Measurements from ENCODE around the gene TLCD2. TPM values are rescaled to one million over a fixed set of nuclear protein-coding genes. Genes with fewer than 3 reads are reported as not detected.
A peak's percentile ranks its signal among the peaks of the same experiment; 100 is the strongest.

TLCD2 gene, protein sequence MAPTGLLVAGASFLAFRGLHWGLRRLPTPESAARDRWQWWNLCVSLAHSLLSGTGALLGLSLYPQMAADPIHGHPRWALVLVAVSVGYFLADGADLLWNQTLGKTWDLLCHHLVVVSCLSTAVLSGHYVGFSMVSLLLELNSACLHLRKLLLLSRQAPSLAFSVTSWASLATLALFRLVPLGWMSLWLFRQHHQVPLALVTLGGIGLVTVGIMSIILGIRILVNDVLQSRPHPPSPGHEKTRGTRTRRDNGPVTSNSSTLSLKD
- 2.1 and 4.2 TPM in 2 replicates for total RNA-seq (2021)
- Bru-seq, nascent RNA, result percentile 44 among the genes with signal in this experiment
- BruChase-seq, experiment 1, labeled RNA remaining after a 2-hour chase, result percentile 52 among the genes with signal in this experiment
- BruChase-seq, experiment 2, labeled RNA remaining after a 6-hour chase, result percentile 66 among the genes with signal in this experiment
- long read RNA-seq, full-length matches to known transcripts, result 1 of 1 reads
- long read RNA-seq, partial matches to known transcripts, result 0 of 1 reads
- long read RNA-seq, other reads (novel, unspliced or antisense), result 0 of 1 reads

GRCh38 chr17:1709971-1710806, at the start of gene TLCD2:
TLCD2 (minus strand) TSS chr17:1710377; CDS start chr17:1710242, 135 bp downstream.
- ChIA-PET POLR2A (ENCODE audit: low non-redundant PET) (no interaction called here), CTCF (no interaction called here)
- BruUV-seq (replicated peaks), result no TSS peak
- Histone ChIP-seq H3K27ac (ENCODE audit: low read depth, low read length, poor library complexity, severe bottlenecking) (peak within 1 kb of the TSS; percentile 87), H3K4me3 (ENCODE audit: low read depth, low read length, poor library complexity, severe bottlenecking) (peak within 1 kb of the TSS; percentile 79), H3K36me3 (ENCODE audit: insufficient read depth, low read length, poor library complexity, severe bottlenecking) (peaks cover 6% of the 10 kb centered on the region), H3K27me3 (replicated peaks; ENCODE audit: insufficient read depth, low read depth, low read length, poor library complexity) (no peaks in the 10 kb centered on the region), H3K4me1 (ENCODE audit: insufficient read depth, low read length, poor library complexity, severe bottlenecking) (peaks cover 27% of the 10 kb centered on the region), H3K9me3 (ENCODE audit: low read depth, low read length, poor library complexity, severe bottlenecking) (no peaks in the 10 kb centered on the region)
- intact Hi-C loops (cut with micrococcal nuclease; ENCODE audit: unreplicated experiment), result loop anchor here (10.0 kb wide), 1 partner anchor 155 kb away; no protein-coding TSS in a partner anchor
- no peak for TF ChIP-seq EZH2 (IDR thresholded peaks at IDR 0.05; ENCODE audit: borderline replicate concordance, low read depth, low read length, poor library complexity, severe bottlenecking)
- TF ChIP-seq, protein P1, sequence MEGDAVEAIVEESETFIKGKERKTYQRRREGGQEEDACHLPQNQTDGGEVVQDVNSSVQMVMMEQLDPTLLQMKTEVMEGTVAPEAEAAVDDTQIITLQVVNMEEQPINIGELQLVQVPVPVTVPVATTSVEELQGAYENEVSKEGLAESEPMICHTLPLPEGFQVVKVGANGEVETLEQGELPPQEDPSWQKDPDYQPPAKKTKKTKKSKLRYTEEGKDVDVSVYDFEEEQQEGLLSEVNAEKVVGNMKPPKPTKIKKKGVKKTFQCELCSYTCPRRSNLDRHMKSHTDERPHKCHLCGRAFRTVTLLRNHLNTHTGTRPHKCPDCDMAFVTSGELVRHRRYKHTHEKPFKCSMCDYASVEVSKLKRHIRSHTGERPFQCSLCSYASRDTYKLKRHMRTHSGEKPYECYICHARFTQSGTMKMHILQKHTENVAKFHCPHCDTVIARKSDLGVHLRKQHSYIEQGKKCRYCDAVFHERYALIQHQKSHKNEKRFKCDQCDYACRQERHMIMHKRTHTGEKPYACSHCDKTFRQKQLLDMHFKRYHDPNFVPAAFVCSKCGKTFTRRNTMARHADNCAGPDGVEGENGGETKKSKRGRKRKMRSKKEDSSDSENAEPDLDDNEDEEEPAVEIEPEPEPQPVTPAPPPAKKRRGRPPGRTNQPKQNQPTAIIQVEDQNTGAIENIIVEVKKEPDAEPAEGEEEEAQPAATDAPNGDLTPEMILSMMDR (conservative IDR thresholded peaks at IDR 0.05; ENCODE audit: low read depth, low read length), result no peak
- peak; percentile 72 for DNase-seq (ENCODE audit: low spot score)

DNA sequence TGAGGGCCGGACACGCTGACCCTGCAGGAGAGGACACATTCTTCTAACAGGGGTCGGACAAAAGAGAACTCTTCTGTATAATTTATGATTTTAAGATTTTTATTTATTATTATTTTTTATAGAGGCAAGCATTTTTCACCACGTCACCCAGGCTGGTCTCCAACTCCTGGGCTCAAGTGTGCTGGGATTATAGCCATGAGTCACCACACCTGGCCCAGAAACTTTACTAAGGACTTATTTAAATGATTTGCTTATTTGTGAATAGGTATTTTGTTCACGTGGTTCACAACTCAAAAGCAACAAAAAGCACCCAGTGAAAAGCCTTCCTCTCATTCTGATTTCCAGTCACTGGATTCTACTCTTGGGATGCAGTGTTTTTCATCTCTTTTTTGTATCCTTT, 49.4 kb upstream of the TLCD2 start:
- Histone ChIP-seq H3K4me3 (ENCODE audit: low read depth, low read length, poor library complexity, severe bottlenecking) (no peak overlapping the region), H3K27ac (ENCODE audit: low read depth, low read length, poor library complexity, severe bottlenecking) (no peak overlapping the region), H3K27me3 (replicated peaks; ENCODE audit: insufficient read depth, low read depth, low read length, poor library complexity) (no peaks in the 10 kb centered on the region), H3K9me3 (ENCODE audit: low read depth, low read length, poor library complexity, severe bottlenecking) (no peaks in the 10 kb centered on the region), H3K36me3 (ENCODE audit: insufficient read depth, low read length, poor library complexity, severe bottlenecking) (no peaks in the 10 kb centered on the region), H3K4me1 (ENCODE audit: insufficient read depth, low read length, poor library complexity, severe bottlenecking) (peaks cover 26% of the 10 kb centered on the region)
- intact Hi-C loops (cut with micrococcal nuclease; ENCODE audit: unreplicated experiment), result no loop called here
- DNase-seq (ENCODE audit: low spot score), result no peak
- ChIA-PET POLR2A (ENCODE audit: low non-redundant PET) (no interaction called here), CTCF (no interaction called here)
- no peak for TF ChIP-seq EZH2 (IDR thresholded peaks at IDR 0.05; ENCODE audit: borderline replicate concordance, low read depth, low read length, poor library complexity, severe bottlenecking)
- TF ChIP-seq, protein P1 (conservative IDR thresholded peaks at IDR 0.05; ENCODE audit: low read depth, low read length), result no peak
- BruUV-seq (replicated peaks), result no TSS peak

DNA sequence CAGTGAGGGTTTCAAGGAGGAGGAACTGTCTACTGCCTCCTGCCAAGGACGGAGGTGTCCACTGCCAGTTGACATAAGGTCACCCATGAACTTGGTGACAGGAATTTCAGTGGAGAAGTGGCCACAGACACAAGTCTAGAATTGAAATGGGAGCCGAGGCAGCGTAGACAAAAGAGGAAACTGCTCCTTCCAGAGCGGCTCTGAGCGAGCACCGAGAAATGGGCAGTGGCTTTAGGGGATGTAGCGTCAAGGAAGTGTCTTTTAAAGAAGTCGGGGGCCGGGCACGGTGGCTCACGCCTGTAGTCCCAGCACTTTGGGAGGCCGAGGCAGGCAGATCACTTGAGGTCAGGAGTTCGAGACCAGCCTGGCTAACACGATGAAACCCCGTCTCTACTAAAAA, 48.6 kb upstream of the TLCD2 start:
- CTCF ChIA-PET, result no interaction called here
- H3K4me1 ChIP-seq (ENCODE audit: insufficient read depth, low read length, poor library complexity, severe bottlenecking), result peaks cover 20% of the 10 kb centered on the region
- POLR2A ChIA-PET (ENCODE audit: low non-redundant PET), result no interaction called here
- no peaks in the 10 kb centered on the region for H3K27me3 ChIP-seq (replicated peaks; ENCODE audit: insufficient read depth, low read depth, low read length, poor library complexity)
- no peaks in the 10 kb centered on the region for H3K36me3 ChIP-seq (ENCODE audit: insufficient read depth, low read length, poor library complexity, severe bottlenecking)
- H3K9me3 ChIP-seq (ENCODE audit: low read depth, low read length, poor library complexity, severe bottlenecking), result no peaks in the 10 kb centered on the region
- TF ChIP-seq EZH2 (IDR thresholded peaks at IDR 0.05; ENCODE audit: borderline replicate concordance, low read depth, low read length, poor library complexity, severe bottlenecking), result no peak
- TF ChIP-seq, protein P1 (conservative IDR thresholded peaks at IDR 0.05; ENCODE audit: low read depth, low read length), result no peak
- no peak overlapping the region for H3K4me3 ChIP-seq (ENCODE audit: low read depth, low read length, poor library complexity, severe bottlenecking)
- no TSS peak for BruUV-seq (replicated peaks)
- intact Hi-C loops (cut with micrococcal nuclease; ENCODE audit: unreplicated experiment), result no loop called here
- DNase-seq (ENCODE audit: low spot score), result no peak
- H3K27ac ChIP-seq (ENCODE audit: low read depth, low read length, poor library complexity, severe bottlenecking), result no peak overlapping the region
